ENCODE measurements around the gene NUP42.

Gene NUP42

DNA sequence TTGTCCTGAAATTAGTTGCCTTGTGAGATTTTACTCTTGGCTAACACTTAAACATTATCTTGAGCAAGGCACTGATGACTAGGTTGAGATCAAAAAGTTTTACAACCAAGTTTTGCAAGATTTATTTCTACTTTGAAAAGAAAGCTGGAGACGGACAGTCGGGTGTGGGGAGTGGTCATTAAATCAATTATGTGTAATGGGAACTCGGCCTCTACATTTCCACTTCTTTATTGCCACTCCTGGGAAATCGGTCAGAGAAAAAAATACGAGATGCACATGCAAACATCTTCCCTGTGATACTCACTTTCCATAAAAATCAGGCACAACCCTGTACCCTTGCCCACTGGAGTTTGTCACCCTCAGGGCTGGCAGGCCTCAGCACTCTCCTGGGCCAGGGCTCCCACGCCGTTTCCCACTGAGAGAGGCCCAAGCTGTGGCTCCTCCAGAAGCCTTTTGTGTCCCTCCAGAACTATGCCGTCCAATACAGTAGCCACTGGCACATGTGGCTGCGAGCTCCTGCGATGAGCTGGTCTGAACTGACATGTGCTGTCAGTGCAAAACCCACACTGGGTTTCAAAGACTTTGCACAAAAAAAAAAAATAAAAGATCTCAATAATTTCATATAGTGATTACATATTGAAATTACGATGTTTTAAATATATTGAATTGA is 57.3 kb downstream of the NUP42 start:
- DNase-seq: no peak

DNA sequence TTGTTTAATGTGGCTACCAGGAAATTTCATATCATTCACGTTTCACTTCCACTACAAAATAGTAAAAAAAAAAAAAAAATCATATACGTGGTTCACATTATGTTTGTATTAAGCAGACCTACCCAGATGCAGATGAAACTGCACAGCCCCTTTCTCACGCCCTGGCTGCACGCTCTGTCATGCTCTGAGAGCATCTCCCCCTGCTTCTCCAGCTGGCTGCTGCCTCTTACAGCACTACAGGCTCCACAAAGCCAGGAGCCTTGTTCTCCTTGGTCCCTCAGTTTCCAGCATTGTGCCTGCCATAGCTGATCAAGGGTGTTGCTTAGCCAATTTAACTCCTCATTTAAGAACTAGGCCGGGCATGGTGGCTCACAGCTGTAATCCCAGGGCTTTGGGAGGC is 57.9 kb downstream of the NUP42 start:
- DNase-seq: no peak

DNA sequence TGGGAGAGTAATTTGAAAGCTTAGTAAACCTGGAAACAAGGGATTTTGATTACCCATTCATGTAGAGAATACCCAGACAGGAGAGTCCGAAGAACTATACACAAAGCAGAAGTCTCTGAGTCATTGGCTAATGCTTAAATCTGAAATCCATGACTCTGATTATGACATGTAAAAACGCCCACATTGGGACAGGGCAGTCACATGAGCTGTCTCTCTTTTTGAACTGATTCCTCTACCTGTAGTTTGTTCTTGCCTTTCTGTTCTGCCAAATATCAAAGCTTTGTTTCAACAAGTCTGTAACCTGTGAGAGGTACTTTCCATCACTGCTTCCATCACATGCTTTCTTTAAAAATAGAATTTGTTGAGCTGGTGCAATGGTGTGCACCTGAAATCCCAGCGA is 60.5 kb downstream of the NUP42 start:
- DNase-seq: no peak

DNA sequence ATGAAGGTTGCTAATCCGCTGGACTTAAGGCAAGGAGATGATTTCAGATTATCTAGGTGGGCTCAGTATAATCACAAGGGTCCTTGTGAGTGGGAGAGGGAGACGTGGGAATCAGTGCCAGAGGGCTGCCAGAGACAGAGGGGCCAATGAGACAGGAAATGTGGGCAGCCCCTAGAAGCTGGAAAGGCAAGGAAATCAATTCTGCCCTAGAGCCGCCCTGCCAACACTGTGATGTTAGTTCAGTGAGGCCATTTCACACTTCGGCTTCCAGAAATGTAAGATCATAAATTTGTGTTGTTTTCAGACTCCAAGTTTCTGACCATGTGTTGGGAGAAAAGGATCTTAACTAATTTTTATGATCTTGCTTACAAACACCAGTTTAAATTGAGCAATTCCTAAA is 61.1 kb downstream of the NUP42 start:
- no peak for DNase-seq

DNA sequence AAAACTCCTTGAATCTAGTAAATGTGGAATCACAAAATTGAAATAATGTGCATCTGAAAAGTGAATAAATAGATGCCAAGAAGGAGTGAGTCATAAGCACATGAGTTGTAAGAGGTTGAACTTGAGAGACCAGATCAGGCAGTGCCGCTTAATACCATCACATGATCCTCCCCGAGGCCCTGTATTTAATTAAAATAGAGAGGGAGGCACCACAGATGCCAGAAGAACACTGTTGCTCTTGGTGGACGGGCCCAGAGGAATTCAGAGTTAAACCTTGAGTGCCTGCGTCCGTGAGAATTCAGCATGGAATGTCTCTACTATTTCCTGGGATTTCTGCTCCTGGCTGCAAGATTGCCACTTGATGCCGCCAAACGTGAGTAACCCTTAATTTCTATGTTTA is 64.7 kb downstream of the NUP42 start, which contains the start of gene GPNMB:
Gene GPNMB (plus strand): TSS at position 221 of the 400 bp plus-strand sequence. CDS start 83 bp downstream, at position 304.
- no peak for DNase-seq

DNA sequence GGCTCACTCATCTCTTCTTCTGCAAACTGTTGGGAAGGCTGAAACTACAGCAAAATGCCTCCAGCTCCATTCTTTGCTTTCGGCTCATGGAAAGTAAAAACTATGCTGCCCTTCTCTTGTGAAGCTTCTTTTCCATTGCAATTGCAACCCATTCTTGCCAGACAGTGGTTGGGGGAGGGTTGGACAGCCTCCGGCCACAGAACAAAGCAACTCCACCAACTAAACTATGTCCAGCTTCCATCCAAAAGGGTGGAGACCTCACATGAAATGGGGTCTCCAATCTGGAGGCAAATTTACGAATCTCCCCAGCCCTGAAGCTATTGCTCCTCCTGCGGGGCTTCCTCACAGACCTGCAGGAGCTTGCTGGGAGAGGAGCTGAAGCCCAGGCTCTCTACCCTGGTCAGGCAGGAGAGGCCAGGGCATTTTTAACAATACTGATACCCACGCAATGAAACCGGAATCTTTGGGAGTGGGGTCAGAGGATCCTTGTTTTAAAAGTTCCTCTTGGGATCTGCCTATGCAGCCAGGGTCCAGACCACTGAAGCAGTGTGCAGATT is 65.3 kb downstream of the NUP42 start:
- DNase-seq: no peak

DNA sequence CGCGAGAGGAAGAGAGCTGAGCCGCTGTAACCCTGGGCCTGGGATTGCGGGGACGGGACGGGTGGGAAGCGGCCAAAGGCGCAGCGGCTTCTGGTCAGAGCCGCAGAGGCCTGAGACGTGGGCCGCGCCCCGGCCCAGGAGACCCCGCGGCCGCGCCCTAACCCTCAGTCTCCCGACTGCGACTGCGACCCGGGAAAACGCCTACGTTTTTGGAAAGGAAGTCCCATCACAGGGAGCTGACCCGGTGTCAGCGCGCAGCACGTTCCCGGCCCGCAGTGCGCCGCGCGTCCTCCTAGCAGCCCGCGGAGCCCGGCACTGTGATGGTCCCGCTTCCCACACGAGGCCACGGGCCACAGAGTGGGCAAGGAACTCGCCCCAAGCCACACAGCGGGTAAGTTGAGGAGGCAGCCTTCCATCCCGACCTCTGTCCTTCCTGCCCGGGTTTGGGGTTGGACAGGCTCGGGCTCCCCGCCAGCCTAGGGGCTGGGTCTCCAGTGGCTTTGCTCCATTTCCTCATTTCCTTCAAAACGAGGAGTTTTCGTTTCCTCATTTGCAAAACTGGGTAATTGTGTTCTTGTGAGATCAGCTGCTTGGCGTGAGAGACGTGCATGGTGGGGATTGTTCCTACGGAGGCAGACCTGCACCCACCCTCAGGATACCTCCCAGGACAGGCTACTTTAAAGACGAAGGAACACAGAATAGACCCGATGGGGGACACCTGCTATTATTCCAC is 65.9 kb downstream of the NUP42 start:
- no peak for DNase-seq

DNA sequence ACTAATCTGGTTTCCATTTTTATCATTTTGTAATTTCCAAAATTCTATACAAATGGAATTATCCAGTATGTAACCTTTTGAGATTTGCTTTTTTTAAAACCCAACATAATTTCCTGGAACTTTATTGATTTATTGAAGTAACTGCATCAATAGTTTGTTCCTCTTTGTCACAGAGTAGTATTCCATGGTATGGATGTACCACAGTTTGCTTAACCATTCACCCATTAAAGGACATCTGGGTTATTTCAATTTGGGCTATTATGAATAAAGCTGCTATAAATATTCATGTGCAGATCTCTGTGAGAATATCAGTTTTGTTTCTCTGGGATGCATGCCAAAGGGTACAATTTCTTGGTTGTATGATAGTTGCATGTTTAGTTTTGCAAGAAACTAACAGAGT is 67.6 kb downstream of the NUP42 start:
- no peak for DNase-seq
